HepG2 (cell line): ENCODE measurements around the gene MMP19. TPM values are rescaled to one million over a fixed set of nuclear protein-coding genes. Genes with fewer than 3 reads are reported as not detected.

Experiments
- BCL6 ChIP-seq: IDR thresholded peaks from 2 replicates; pipeline ENCODE4 v1.6.1; 2016; ENCODE audit warnings: missing genetic modification reagents, missing compliant biosample characterization
- EED ChIP-seq: sonication (generic); formaldehyde crosslinking; IDR thresholded peaks from 2 replicates; pipeline ENCODE4 v1.5.0; 2020; ENCODE audit warnings: mild to moderate bottlenecking, missing genetic modification reagents
- HOXA3 ChIP-seq: sonication (generic); formaldehyde crosslinking; IDR thresholded peaks from 2 replicates; pipeline ENCODE4 v1.5.0; 2020; ENCODE audit warnings: missing genetic modification reagents
- MTA1 ChIP-seq: sonication (generic); formaldehyde crosslinking; IDR thresholded peaks from 2 replicates; pipeline ENCODE4 v1.4.0; 2020; ENCODE audit warnings: missing genetic modification reagents, mild to moderate bottlenecking, borderline replicate concordance
- NCOA2 ChIP-seq: sonication (generic); formaldehyde crosslinking; IDR thresholded peaks from 2 replicates; pipeline ENCODE4 v1.8.0; 2022; ENCODE audit warnings: inconsistent platforms
- NFE2L2 ChIP-seq: fragments of 150-350 bp; IDR thresholded peaks from 2 replicates; pipeline ENCODE4 v1.6.1; 2014; ENCODE audit warnings: low read length
- PRMT3 ChIP-seq: sonication (generic); formaldehyde crosslinking; IDR thresholded peaks from 2 replicates; pipeline ENCODE4 v1.8.1; 2022; ENCODE audit warnings: low read depth, mild to moderate bottlenecking, moderate library complexity, missing genetic modification reagents, borderline replicate concordance
- PTBP1 ChIP-seq: fragments of 200-400 bp; formaldehyde crosslinking; IDR thresholded peaks from 2 replicates; pipeline ENCODE4 v1.6.1; 2018; ENCODE audit warnings: low read length, low read depth; ENCODE audit not compliant: poor library complexity, severe bottlenecking
- REL ChIP-seq: sonication (generic); formaldehyde crosslinking; conservative IDR thresholded peaks from 2 replicates; pipeline ENCODE4 v1.8.0; 2022; ENCODE audit warnings: mild to moderate bottlenecking, missing genetic modification reagents, moderate library complexity
- SALL2 ChIP-seq: sonication (generic); formaldehyde crosslinking; IDR thresholded peaks from 2 replicates; pipeline ENCODE4 v1.8.1; 2023; ENCODE audit warnings: mild to moderate bottlenecking, missing genetic modification reagents, inconsistent platforms
- SMYD3 ChIP-seq: sonication (generic); formaldehyde crosslinking; IDR thresholded peaks from 2 replicates; pipeline ENCODE4 v1.8.1; 2023; ENCODE audit warnings: mild to moderate bottlenecking, missing genetic modification reagents
- SOX13 ChIP-seq, 3 experiments: fragments of 450-650 bp in 1 of 3; sonication (generic) in 1 of 3; formaldehyde crosslinking in 1 of 3; IDR thresholded peaks in 2 of 3; conservative IDR thresholded peaks in 1 of 3; 2 replicates each; pipeline versions ENCODE4 v1.5.0 to v1.6.1; 2016 to 2020; ENCODE audit warnings: antibody characterized with exemption in 1 of 3, mild to moderate bottlenecking in 1 of 3, missing compliant biosample characterization in 1 of 3, missing genetic modification reagents in 1 of 3, moderate library complexity in 1 of 3
- ZNF180 ChIP-seq: sonication (generic); formaldehyde crosslinking; IDR thresholded peaks from 2 replicates; pipeline ENCODE4 v1.4.0; 2020; ENCODE audit warnings: low read depth, missing genetic modification reagents, borderline replicate concordance
- ZNF501 ChIP-seq: sonication (generic); formaldehyde crosslinking; IDR thresholded peaks from 2 replicates; pipeline ENCODE4 v1.5.1; 2020; ENCODE audit warnings: mild to moderate bottlenecking, moderate library complexity, missing genetic modification reagents
- ZNF883 ChIP-seq: sonication (generic); formaldehyde crosslinking; IDR thresholded peaks from 2 replicates; pipeline ENCODE4 v1.5.1; 2020; ENCODE audit warnings: mild to moderate bottlenecking, missing genetic modification reagents; ENCODE audit errors: not compliant biosample characterization
- polyA plus RNA-seq, 8 experiments: library from polyadenylated mRNA; depleted of rRNA in 3 of 8; stranded (reverse) in 7 of 8; unstranded in 1 of 8; fragments of >200 nt; fragmentation: Illumina TruSeq in 4 of 8; extraction: Trizol in 4 of 8; gene quantifications; 2 replicates each; pipeline versions ENCODE4 v1.2.1 to v1.2.3, GENCODE V29; 2011 to 2016; ENCODE audit warnings: low read depth in 4 of 8, missing spikeins in 1 of 8, mixed read lengths in 1 of 8; ENCODE audit not compliant: insufficient read depth in 1 of 8
- total RNA-seq, 5 experiments: library from RNA; depleted of rRNA; stranded (reverse); fragments of >200 nt; fragmentation: Illumina TruSeq; extraction: Trizol; gene quantifications; 2 replicates each; pipeline ENCODE4 v1.2.3, GENCODE V29; 2016; ENCODE audit warnings: low read depth in 1 of 5
- TF ChIP-seq, protein P1 (sequence below): sonication (generic); formaldehyde crosslinking; IDR thresholded peaks from 2 replicates; pipeline ENCODE4 v1.4.0; 2020; ENCODE audit warnings: missing genetic modification reagents, borderline replicate concordance
- TF ChIP-seq, protein P2 (sequence below): IDR thresholded peaks from 2 replicates; pipeline ENCODE4 v1.6.1; 2016; ENCODE audit warnings: missing genetic modification reagents, missing compliant biosample characterization
- TF ChIP-seq, protein P3 (sequence below): sonication (generic); formaldehyde crosslinking; IDR thresholded peaks from 2 replicates; pipeline ENCODE4 v1.5.0; 2020; ENCODE audit warnings: missing genetic modification reagents
- TF ChIP-seq, protein P4 (sequence below): sonication (generic); formaldehyde crosslinking; IDR thresholded peaks from 2 replicates; pipeline ENCODE4 v1.4.0; 2020; ENCODE audit warnings: low read depth, mild to moderate bottlenecking, missing genetic modification reagents
- TF ChIP-seq, protein P5 (sequence below): IDR thresholded peaks from 2 replicates; pipeline ENCODE4 v1.6.1; 2012; ENCODE audit warnings: inconsistent platforms
- TF ChIP-seq, protein P6 (sequence below): IDR thresholded peaks from 2 replicates; pipeline ENCODE4 v1.6.1; 2016; ENCODE audit warnings: mild to moderate bottlenecking, missing biosample characterization, missing genetic modification reagents

The MMP19 gene
- total and polyA plus RNA-seq, 2 of the 13 experiments (the other 11 are each of a cell fraction or from before 2014, with no cell fraction given), result 0.07 to 0.08 TPM

DNA sequence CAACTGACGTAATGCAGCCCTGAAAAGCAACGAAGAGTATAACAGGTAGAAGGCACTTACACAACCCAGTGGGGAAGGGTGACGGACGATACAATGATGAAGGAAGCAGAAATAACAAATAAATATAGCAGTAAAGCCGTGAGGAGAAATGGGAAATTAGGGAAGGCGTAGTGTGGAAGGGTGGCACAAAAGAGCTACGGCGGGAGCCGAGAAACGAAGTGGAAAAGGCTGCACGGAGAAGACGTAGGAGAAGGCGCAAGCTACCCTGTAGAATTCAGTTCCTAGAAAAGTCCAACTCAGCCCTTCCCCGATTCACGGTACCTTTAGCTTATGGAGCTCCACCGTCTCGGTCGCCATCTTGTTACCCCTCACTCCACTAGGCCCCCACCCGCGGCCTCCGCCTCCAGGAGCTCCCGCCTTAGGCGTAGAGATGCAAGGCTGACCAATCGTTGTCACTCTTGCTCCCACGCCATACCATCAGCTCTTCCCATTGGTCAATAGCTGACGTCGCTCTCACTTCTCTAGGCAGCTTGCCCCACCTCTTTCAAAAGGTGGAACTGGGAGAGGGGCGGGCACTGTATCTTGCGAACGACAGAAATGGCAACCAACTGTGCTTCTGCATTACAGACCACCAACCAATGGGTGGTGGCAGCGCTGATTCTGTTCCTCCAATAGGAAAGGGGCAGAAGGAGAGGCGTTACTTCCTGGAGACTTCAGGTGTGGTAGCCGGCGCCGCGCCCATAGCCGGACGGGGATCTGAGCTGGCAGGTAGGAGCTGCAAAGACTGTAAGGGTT, 25.2 kb downstream of the MMP19 start, which contains the start of the genes ORMDL2 and SARNP (continued):
- TF ChIP-seq SMYD3 (CRISPR knock-in tag) (no peak), MTA1 (CRISPR knock-in tag) (no peak), ZNF180 (CRISPR knock-in tag) (no peak), NCOA2 (CRISPR knock-in tag) (peak; percentile 39), SALL2 (CRISPR knock-in tag) (no peak; the same call in 1 of the 2 replicates), ZNF883 (CRISPR knock-in tag) (no peak), ZNF501 (peak; percentile 18), REL (CRISPR knock-in tag) (no peak), BCL6 (CRISPR knock-in tag) (no peak), PTBP1 (no peak), SOX13 (IDR thresholded peaks at IDR 0.05) (no peak), SOX13 (CRISPR knock-in tag; conservative IDR thresholded peaks at IDR 0.05 in 1 of 2, IDR thresholded peaks at IDR 0.05 in 1 of 2) (no peak), EED (CRISPR knock-in tag) (no peak), HOXA3 (CRISPR knock-in tag) (peak; percentile 61; the same call in 1 of the 2 replicates), PRMT3 (CRISPR knock-in tag) (no peak), NFE2L2 (no peak)
- TF ChIP-seq, protein P1, sequence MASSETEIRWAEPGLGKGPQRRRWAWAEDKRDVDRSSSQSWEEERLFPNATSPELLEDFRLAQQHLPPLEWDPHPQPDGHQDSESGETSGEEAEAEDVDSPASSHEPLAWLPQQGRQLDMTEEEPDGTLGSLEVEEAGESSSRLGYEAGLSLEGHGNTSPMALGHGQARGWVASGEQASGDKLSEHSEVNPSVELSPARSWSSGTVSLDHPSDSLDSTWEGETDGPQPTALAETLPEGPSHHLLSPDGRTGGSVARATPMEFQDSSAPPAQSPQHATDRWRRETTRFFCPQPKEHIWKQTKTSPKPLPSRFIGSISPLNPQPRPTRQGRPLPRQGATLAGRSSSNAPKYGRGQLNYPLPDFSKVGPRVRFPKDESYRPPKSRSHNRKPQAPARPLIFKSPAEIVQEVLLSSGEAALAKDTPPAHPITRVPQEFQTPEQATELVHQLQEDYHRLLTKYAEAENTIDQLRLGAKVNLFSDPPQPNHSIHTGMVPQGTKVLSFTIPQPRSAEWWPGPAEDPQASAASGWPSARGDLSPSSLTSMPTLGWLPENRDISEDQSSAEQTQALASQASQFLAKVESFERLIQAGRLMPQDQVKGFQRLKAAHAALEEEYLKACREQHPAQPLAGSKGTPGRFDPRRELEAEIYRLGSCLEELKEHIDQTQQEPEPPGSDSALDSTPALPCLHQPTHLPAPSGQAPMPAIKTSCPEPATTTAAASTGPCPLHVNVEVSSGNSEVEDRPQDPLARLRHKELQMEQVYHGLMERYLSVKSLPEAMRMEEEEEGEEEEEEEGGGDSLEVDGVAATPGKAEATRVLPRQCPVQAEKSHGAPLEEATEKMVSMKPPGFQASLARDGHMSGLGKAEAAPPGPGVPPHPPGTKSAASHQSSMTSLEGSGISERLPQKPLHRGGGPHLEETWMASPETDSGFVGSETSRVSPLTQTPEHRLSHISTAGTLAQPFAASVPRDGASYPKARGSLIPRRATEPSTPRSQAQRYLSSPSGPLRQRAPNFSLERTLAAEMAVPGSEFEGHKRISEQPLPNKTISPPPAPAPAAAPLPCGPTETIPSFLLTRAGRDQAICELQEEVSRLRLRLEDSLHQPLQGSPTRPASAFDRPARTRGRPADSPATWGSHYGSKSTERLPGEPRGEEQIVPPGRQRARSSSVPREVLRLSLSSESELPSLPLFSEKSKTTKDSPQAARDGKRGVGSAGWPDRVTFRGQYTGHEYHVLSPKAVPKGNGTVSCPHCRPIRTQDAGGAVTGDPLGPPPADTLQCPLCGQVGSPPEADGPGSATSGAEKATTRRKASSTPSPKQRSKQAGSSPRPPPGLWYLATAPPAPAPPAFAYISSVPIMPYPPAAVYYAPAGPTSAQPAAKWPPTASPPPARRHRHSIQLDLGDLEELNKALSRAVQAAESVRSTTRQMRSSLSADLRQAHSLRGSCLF (CRISPR knock-in tag), result no peak
- TF ChIP-seq, protein P2, sequence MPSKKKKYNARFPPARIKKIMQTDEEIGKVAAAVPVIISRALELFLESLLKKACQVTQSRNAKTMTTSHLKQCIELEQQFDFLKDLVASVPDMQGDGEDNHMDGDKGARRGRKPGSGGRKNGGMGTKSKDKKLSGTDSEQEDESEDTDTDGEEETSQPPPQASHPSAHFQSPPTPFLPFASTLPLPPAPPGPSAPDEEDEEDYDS (CRISPR knock-in tag), result peak; percentile 71; the same call in 1 of the 2 replicates
- TF ChIP-seq, protein P3, sequence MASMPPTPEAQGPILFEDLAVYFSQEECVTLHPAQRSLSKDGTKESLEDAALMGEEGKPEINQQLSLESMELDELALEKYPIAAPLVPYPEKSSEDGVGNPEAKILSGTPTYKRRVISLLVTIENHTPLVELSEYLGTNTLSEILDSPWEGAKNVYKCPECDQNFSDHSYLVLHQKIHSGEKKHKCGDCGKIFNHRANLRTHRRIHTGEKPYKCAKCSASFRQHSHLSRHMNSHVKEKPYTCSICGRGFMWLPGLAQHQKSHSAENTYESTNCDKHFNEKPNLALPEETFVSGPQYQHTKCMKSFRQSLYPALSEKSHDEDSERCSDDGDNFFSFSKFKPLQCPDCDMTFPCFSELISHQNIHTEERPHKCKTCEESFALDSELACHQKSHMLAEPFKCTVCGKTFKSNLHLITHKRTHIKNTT, result no peak
- TF ChIP-seq, protein P4, sequence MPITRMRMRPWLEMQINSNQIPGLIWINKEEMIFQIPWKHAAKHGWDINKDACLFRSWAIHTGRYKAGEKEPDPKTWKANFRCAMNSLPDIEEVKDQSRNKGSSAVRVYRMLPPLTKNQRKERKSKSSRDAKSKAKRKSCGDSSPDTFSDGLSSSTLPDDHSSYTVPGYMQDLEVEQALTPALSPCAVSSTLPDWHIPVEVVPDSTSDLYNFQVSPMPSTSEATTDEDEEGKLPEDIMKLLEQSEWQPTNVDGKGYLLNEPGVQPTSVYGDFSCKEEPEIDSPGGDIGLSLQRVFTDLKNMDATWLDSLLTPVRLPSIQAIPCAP, result no peak
- TF ChIP-seq, protein P5, sequence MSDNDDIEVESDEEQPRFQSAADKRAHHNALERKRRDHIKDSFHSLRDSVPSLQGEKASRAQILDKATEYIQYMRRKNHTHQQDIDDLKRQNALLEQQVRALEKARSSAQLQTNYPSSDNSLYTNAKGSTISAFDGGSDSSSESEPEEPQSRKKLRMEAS, result no peak; the same call in 1 of the 2 replicates
- TF ChIP-seq, protein P6, sequence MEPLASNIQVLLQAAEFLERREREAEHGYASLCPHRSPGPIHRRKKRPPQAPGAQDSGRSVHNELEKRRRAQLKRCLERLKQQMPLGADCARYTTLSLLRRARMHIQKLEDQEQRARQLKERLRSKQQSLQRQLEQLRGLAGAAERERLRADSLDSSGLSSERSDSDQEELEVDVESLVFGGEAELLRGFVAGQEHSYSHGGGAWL, result no peak
